Prostate gland (tissue), 2 donors: Measurements from ENCODE around the gene RHBDD3.

ENCODE experiments used
- POLR2AphosphoS5 ChIP-seq: sonication (generic); formaldehyde crosslinking; IDR thresholded peaks from one replicate; pipeline ENCODE4 v1.6.1; 2017; ENCODE audit warnings: antibody characterized with exemption
- TF ChIP-seq, protein P1 (sequence below), 4 experiments: fragments of 200-600 bp in 2 of 4; fragments of 450-650 bp in 2 of 4; sonication (generic) in 2 of 4; IDR thresholded peaks; 1 replicate in 3 of 4; 2 replicates in 1 of 4; pipeline ENCODE4 v1.5.1; 2016 to 2019; ENCODE audit warnings: antibody characterized with exemption in 4 of 4, mild to moderate bottlenecking in 2 of 4, moderate library complexity in 2 of 4

DNA sequence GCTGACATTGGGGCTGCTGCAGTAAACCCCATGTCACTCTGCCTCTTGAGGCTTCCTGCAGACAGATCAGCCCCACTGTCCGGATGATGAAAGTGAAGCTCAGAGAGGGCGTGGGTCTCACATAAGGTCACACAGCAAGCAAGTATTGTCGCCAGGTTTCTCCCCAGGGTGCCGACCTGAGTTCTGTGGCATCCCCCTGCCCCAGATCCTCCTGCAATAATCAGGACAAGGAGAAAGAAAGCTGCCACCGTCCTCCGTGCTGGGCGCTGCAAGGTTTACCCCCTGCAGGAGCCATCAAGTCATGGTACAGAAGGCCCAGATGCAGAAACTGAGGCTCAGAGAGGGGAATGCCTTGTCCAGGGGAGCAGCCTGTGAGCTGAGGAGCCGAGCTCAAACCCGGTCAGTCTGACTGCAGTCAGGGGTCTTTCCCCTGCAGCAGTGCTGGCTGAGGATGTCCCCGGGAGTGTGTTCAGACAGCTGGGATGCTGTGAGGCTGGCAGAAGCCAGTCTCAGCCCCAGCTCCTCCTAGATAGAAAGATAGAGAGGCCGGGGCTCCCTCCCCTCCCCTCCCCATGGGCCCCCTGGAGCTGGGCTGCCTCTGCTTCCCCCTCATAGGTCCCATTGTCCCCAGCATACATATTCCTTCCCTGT lies 48.9 kb downstream of the RHBDD3 start:
- TF ChIP-seq, protein P1, sequence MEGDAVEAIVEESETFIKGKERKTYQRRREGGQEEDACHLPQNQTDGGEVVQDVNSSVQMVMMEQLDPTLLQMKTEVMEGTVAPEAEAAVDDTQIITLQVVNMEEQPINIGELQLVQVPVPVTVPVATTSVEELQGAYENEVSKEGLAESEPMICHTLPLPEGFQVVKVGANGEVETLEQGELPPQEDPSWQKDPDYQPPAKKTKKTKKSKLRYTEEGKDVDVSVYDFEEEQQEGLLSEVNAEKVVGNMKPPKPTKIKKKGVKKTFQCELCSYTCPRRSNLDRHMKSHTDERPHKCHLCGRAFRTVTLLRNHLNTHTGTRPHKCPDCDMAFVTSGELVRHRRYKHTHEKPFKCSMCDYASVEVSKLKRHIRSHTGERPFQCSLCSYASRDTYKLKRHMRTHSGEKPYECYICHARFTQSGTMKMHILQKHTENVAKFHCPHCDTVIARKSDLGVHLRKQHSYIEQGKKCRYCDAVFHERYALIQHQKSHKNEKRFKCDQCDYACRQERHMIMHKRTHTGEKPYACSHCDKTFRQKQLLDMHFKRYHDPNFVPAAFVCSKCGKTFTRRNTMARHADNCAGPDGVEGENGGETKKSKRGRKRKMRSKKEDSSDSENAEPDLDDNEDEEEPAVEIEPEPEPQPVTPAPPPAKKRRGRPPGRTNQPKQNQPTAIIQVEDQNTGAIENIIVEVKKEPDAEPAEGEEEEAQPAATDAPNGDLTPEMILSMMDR (IDR thresholded peaks at IDR 0.05), result no peak
- no peak for TF ChIP-seq POLR2AphosphoS5
